CMK (cell line): ENCODE data around the gene YIF1A.
A peak's percentile ranks its signal among the peaks of the same experiment; 100 is the strongest.

Source experiments
- DNase-seq: peaks from one replicate; pipeline ENCODE4 v3.0.0-alpha.2; 2010; ENCODE audit warnings: low read depth

Gene YIF1A

GRCh38 chr11:66243782-66244535 lies 45.0 kb downstream of the YIF1A start:
- DNase-seq = no peak

- no peak for DNase-seq
Observed at GRCh38 chr11:66242095-66242765, 46.7 kb downstream of the YIF1A start.

GRCh38 chr11:66240781-66241136 lies 48.2 kb downstream of the YIF1A start:
- DNase-seq = no peak

GRCh38 chr11:66239998-66240780 lies 48.8 kb downstream of the YIF1A start:
- peak; percentile 64 for DNase-seq

- no peak for DNase-seq
Observed at GRCh38 chr11:66239511-66239910, 49.4 kb downstream of the YIF1A start.

- peak; percentile 87 for DNase-seq
Observed at GRCh38 chr11:66238786-66239413, 50.0 kb downstream of the YIF1A start.

- no peak for DNase-seq
Observed at GRCh38 chr11:66237867-66238266, 51.1 kb downstream of the YIF1A start.

GRCh38 chr11:66235141-66235540 lies 53.8 kb downstream of the YIF1A start:
- DNase-seq = no peak
